Activated T-cell treated with anti-CD3 and anti-CD28 coated beads, Interleukin-2, amount 50 U/mL, for 4 hours (primary cell): Measurements from ENCODE around the gene CCNL2. TPM values are rescaled to one million over a fixed set of nuclear protein-coding genes. Genes with fewer than 3 reads are reported as not detected.
A peak's percentile ranks its signal among the peaks of the same experiment; 100 is the strongest.
"Not testable (repeated sequence)": the region's sequence is repeated elsewhere in the genome, so short reads cannot be mapped to it uniquely, and the experiment has no call there.

Source experiments
- ATAC-seq, 2 donors: fragments of 200-7000 bp; cut with Tn5 transposase; one replicate each; pipeline ENCODE4 v1.10.0; 2021
- DNase-seq: peaks from one replicate; pipeline ENCODE4 v3.0.0-alpha.2; 2020
- H3K27me3 Mint-ChIP-seq: one replicate; pipeline ENCODE4 v1.8.0; 2021; ENCODE audit warnings: low read depth, mixed read lengths
- H3K36me3 Mint-ChIP-seq: one replicate; pipeline ENCODE4 v1.8.0; 2022; ENCODE audit warnings: mixed read lengths; ENCODE audit not compliant: insufficient read depth
- H3K4me1 Mint-ChIP-seq: one replicate; pipeline ENCODE4 v1.8.0; 2021; ENCODE audit warnings: low read depth, mixed read lengths
- H3K4me3 Mint-ChIP-seq: one replicate; pipeline ENCODE4 v1.8.0; 2021; ENCODE audit warnings: mild to moderate bottlenecking, moderate library complexity, mixed read lengths
- H3K9me3 Mint-ChIP-seq: one replicate; pipeline ENCODE4 v1.8.0; 2021; ENCODE audit warnings: mixed read lengths
- total RNA-seq, 3 donors: library from RNA; stranded (reverse); gene quantifications; one replicate each; pipeline ENCODE4 v1.2.1, GENCODE V29; 2021

The CCNL2 gene
- total RNA-seq, result 100 to 1,000 TPM; 112 to 127 (median 118) TPM

DNA sequence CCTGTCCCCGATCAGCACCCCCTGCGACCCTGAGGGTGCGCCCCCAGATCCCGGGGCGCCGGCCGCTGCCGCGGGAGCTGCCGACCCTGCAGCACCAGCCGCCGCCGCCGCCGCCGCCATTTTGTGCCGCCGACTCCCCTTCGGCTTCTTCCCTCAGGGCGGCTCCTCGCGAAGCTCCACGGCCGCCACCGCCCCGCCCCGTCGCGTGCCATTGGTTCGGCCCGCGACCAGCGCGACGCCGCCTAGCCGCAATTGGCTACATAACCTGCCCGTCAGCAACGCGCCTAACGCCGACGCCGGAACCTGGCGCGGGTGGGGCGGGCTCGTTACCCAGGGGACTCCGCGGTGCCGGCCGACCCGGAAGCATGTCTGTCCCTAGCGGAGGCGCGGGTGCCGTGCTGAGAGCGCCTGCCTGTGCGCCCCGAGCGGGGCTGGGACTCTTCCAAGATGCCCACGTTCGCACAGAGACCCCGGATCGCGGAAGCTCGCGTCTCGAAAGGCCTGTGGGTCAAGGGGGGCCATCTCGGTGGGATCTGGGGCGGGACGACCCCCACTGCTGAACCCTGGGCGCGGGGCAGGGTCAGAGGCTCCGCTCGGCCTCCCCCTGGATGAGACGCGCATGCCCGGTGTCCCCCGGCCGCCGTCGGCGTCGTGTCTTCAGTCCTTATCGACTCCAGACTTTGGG is at the start of gene CCNL2:
CCNL2 (minus strand) TSS at position 149 of the 685 bp plus-strand sequence; CDS start at position 120, 29 bp downstream.
- ATAC-seq (peak; percentile 95), DNase-seq (peak; percentile 99)
- Mint-ChIP-seq H3K9me3 (no peaks in the 10 kb centered on the region), H3K4me1 (peaks cover 51% of the 10 kb centered on the region), H3K27me3 (no peaks in the 10 kb centered on the region), H3K36me3 (peaks cover 41% of the 10 kb centered on the region), H3K4me3 (peak within 1 kb of the TSS; percentile 97)

DNA sequence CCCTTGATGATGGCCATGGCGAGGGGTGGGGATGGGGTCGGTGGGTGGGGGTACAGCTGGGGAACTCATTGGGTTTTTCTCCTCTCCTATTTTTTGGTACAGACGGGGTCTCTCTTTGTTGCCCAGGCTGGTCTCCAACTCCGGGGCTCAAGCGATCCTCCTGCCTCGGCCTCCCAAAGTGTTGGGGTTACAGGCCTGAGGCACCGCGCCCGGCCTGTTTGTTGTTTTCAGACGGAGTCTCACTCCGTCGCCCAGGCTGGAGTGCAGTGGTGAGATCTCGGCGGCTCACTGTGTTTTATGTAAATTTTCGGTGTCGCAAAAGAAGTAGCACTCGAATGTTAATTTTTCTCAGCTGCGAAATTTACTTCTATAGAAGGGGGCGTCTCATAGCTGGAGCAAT is 47.5 kb upstream of the CCNL2 start:
- not testable (repeated sequence) for H3K4me3 Mint-ChIP-seq, ATAC-seq, H3K36me3 Mint-ChIP-seq, H3K4me1 Mint-ChIP-seq, H3K27me3 Mint-ChIP-seq, DNase-seq, H3K9me3 Mint-ChIP-seq

DNA sequence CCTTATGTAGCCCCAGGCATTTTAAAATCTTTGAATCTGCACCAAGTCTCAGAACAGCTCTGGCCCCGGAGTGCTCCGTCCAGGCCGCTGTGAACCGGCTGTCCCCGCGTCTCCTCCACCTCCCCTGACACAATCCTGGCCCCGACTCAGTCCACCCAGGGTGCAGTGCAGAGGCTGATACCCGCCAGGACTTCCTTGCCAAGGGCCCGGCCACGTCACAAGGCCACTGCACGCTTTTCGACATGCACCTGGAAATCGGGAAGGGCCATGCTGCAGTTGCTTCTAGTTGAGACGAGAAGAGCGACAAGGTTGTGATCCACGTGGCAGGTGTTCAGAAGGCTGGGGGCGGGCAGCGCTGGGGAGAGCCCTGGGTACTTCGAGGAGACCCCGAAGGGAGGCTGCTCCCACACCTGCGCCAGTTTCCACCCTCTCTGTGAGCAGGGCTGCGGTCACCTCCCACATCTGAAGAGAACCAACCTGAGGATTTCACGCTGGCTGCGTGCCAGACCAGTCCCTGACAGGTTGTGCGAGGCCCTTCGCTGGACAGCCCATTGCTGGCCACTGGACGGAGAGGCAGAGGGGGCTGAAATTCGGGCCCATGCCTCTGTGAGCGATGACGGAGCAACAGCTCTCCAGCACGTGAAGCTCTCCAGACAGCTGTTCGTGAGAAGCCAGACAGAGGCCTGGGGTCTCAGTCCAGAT is 43.1 kb upstream of the CCNL2 start:
- ATAC-seq (no peak), DNase-seq (no peak)
- H3K27me3 Mint-ChIP-seq, result peaks cover 20% of the 10 kb centered on the region
- H3K4me3 Mint-ChIP-seq, result no peak overlapping the region
- H3K4me1 Mint-ChIP-seq, result no peaks in the 10 kb centered on the region
- H3K9me3 Mint-ChIP-seq, result no peaks in the 10 kb centered on the region
- no peaks in the 10 kb centered on the region for H3K36me3 Mint-ChIP-seq

DNA sequence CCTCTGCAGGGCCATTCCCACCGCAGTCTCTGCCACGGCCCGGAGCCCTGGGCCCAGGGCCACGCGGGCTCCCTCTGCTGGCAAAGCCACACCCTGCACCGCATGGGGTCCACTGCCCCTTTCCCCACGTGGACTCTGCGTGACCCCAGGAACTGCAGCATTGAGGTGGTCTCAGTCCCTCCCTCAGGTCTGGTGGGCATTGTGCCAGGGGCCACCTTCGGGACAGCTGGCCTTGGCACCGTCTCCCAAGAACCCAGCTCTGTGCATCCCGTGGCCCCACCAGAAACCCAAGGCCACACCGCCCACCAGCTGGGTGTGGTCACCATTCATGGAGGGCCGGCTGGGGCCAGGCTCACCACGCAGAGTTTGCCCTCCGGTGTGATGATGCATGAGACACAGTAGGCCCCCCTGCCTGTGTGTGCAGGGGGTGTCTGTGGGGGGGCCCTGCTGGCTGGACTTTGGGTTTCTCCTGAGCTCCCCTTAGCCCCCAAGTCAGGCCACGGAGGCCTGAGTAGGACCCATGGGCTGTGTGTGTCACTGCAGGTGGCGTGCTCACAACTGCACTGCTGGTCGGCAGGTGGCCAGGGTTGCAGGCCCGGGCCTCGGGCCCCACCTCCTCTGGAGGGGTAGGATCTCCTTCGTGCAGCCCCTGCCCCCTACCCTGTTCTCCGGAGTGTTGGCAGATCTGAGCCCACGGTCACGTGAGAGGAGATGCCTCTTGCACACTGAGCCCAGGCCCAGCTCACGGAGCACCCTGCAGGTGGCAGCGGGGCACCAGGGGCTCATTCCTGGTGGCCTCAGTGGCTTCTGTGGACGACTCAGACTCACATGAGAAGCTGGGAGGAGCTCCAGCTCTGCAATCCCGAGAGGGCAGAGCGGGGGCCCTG is 42.1 kb upstream of the CCNL2 start:
- Mint-ChIP-seq H3K36me3 (no peaks in the 10 kb centered on the region), H3K27me3 (peaks cover 23% of the 10 kb centered on the region), H3K4me3 (no peak overlapping the region), H3K9me3 (no peaks in the 10 kb centered on the region), H3K4me1 (peaks cover 2% of the 10 kb centered on the region)
- DNase-seq (peak; percentile 58), ATAC-seq (peak; percentile 87 to 88)

DNA sequence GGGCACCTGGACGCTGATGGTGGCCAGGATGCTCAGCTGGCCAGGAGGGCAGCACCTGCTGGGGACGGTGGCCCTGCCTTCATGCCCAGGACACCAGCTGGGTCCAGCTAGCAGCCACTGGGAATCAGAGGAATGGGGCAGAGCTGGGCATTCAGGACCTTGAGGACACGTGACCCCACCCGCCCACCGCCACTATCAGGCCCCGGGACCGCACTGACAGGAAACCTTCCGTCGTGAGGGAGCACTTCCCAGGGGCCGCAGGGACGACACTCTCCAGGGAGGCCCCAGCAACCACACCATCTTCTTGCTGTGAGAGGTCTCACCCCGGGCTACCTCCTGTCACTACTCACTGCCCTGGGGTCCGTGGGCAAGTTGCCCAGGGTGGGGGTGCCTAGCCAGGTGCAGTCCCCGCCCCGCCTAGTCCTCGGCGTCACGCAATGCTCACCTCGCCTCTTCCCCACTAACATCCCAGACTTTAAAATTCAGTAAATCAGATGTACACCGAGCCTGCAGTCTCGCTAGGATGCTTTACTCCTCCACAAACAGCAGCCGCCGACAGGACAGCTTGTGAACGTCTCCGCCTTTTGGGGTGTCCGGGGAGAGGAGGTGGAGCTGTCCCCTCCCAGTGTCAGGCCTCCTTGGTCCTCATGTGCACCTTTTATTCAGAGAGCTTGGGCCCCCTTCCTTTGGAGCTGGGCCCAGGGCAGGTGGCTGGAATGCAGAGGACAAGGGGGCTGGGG is 41.3 kb upstream of the CCNL2 start:
- Mint-ChIP-seq H3K4me1 (peaks cover 3% of the 10 kb centered on the region), H3K4me3 (no peak overlapping the region), H3K36me3 (no peaks in the 10 kb centered on the region), H3K27me3 (peaks cover 24% of the 10 kb centered on the region), H3K9me3 (no peaks in the 10 kb centered on the region)
- DNase-seq, result no peak
- no peak for ATAC-seq

DNA sequence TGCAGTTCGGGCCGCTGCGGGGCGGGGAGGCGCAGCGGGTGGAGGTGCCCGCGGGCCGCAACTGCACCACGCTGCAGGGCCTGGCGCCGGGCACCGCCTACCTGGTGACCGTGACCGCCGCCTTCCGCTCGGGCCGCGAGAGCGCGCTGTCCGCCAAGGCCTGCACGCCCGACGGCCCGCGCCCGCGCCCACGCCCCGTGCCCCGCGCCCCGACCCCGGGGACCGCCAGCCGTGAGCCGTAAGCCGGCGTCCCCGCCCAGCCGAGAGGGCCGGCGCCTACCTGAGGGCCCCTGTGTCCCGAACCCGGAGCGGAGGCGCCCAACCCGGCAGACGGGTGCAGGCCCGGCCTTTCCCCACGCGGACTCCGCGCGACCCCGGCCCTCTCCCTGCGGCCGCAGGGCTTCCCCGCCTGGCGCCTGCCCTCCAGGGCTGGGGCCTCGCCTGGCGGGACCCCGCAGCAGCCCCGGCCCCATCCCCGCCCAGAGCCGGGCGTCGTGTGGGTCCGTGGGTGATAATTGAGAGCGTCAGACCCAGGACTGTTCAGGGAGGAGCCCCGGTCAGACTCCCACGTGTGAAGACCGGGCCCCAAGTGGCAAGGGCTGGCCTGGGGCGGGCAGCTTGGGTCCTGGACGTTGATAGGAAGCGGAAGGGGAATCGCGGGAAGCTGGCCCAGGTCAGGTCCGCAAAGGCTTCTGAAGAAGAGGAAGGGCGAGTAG is 40.6 kb upstream of the CCNL2 start:
- Mint-ChIP-seq H3K4me1 (peaks cover 6% of the 10 kb centered on the region), H3K27me3 (peaks cover 29% of the 10 kb centered on the region), H3K9me3 (no peaks in the 10 kb centered on the region), H3K4me3 (no peak overlapping the region), H3K36me3 (no peaks in the 10 kb centered on the region)
- DNase-seq, result no peak
- no peak for ATAC-seq

DNA sequence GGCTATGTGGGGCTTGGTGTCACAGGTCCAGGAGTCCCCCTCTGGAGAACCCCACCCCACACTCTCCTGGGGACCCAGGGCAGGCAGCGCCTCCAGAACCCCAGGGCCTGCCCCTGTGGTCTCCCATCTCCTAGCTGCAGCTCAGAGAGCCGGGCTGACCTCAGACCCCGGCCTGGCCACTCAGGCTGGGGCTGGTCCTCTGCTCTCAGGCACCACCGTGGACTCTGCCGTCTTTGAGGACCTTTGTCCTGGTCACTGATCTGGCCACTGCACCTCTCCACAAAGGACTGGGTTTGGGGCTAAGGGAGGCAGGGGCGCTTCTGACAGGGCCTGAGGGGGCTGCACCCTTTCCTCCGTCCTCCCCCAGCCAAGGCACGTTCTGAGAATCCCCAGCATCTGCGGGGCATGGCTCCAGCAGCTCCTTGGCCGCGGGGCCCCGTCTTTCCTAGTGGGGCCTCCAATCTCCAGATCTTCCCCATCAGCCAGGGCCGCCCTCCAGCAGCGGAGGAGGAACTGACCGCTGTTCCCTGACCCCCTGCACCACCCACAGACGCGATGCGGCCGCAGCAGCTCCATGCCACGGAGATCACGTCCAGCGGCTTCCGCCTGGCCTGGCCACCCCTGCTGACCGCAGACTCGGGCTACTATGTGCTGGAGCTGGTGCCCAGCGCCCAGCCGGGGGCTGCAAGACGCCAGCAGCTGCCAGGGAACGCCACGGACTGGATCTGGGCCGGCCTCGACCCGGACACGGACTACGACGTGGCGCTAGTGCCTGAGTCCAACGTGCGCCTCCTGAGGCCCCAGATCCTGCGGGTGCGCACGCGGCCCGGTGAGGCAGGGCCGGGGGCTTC is 39.6 kb upstream of the CCNL2 start:
- Mint-ChIP-seq H3K4me3 (no peak overlapping the region), H3K36me3 (no peaks in the 10 kb centered on the region), H3K27me3 (peaks cover 29% of the 10 kb centered on the region), H3K4me1 (peaks cover 6% of the 10 kb centered on the region), H3K9me3 (no peaks in the 10 kb centered on the region)
- DNase-seq, result no peak
- no peak for ATAC-seq

DNA sequence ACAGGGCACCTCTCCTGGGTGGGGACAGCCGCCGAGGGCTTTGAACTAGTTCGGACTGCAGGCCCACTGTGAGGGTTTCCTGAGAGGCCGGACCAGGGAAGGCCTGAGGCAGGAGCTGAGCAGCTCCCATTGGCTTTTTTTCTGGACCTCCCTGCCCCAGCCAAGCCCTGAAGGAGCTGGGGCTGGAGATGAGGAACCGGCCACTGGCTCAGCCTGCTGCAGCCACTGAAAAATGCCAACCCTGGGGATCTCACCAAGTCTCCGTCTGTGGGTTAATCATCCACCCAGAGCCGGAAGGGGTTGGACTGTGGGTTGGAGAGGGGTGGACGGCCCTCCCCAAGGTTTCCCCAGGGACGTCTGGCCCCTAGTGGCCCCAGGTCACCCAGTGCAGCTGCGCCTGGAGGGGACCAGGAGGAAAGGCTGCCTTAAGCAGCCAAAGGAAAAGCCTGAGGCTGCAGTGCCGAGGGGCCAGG is 38.8 kb upstream of the CCNL2 start:
- Mint-ChIP-seq H3K27me3 (peaks cover 33% of the 10 kb centered on the region), H3K36me3 (no peaks in the 10 kb centered on the region), H3K4me3 (no peak overlapping the region), H3K4me1 (peaks cover 6% of the 10 kb centered on the region), H3K9me3 (no peaks in the 10 kb centered on the region)
- ATAC-seq (no peak), DNase-seq (no peak)

DNA sequence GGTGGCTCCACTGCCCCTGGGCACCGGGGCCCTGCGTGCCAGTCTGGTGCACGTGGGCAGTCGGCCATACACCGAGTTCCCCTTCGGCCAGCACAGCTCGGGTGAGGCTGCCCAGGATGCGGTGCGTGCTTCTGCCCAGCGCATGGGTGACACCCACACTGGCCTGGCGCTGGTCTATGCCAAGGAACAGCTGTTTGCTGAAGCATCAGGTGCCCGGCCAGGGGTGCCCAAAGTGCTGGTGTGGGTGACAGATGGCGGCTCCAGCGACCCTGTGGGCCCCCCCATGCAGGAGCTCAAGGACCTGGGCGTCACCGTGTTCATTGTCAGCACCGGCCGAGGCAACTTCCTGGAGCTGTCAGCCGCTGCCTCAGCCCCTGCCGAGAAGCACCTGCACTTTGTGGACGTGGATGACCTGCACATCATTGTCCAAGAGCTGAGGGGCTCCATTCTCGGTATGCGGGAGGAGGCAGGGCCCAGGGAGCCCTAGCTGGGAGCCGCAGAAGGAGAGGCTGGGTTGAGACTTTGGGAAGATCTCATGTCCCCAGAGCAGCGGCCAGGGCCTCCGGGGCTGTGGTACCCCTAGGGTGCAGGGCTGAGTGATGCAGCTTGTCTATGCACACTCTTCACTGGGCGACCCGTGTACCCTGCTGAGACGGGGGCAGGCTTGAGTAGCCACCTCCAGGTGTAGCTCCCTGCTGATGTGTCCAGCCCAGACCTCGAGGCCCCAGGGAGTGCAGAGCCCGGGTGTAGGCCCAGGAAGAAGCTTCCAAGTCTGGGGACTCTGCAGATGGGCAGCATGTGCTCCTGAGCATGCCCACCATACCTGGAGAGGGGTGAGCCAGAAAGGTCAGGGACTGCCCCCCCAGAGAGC is 38.1 kb upstream of the CCNL2 start:
- peaks cover 34% of the 10 kb centered on the region for H3K27me3 Mint-ChIP-seq
- no peak for ATAC-seq
- no peak overlapping the region for H3K4me3 Mint-ChIP-seq
- peaks cover 6% of the 10 kb centered on the region for H3K4me1 Mint-ChIP-seq
- DNase-seq, result no peak
- H3K9me3 Mint-ChIP-seq, result no peaks in the 10 kb centered on the region
- H3K36me3 Mint-ChIP-seq, result no peaks in the 10 kb centered on the region

DNA sequence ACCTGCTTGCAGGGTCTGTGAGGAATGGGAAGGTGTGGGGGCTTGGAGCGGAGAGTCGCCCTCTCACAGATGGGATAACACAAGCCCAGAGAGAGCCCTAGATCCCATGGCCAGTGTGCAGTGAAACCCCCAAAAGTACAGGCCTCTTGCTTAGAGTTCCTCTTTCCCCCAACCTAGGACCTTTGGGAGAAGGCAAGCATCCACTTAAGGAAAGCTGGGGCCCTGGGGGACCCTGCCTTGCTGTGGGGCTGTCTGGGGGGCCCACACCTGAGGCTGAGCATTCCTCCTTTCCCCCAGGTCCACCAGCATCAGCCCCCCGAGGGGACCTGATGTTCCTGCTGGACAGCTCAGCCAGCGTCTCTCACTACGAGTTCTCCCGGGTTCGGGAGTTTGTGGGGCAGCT is 37.5 kb upstream of the CCNL2 start:
- Mint-ChIP-seq H3K9me3 (no peaks in the 10 kb centered on the region), H3K36me3 (no peaks in the 10 kb centered on the region), H3K27me3 (peaks cover 34% of the 10 kb centered on the region), H3K4me3 (no peak overlapping the region), H3K4me1 (peaks cover 6% of the 10 kb centered on the region)
- DNase-seq (no peak), ATAC-seq (no peak)

DNA sequence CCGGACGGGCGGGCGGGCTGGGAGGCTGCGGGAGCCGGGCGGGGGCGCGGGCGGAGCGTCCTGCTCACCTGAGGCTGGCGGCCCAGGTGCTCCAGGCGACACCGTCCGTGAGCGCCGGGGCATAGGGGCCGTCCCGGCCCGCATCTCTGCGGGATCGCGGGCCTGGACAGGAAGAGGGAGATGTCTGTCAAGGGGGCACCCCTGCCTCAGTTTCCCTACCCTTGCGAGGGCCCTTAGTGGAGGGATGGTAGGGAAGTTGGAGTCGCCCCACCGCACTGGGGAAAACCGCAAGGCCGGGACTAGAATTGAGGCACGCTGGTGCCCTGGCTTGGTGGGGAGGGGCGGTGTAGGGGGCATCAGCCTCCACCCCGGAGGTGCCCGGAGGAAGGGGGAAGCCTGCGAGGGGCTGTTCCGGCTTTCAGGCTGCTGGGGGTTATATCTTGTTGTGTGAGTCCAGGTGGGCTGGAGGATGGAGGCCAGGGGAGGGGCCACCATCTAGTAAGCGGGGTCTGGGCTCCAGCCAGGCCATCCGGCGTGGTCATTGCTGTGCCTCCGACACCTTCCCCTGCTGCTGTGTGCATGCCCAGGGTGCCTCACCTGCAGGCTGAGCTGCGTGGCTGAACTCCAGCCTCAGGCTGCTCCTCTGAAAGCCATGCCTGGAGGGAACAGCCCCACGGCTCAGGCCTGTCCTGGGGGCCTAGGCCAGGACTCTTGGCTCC is 36.9 kb upstream of the CCNL2 start:
- DNase-seq (no peak), ATAC-seq (peak in 1 of 2 donors; percentile 2)
- Mint-ChIP-seq H3K4me1 (peaks cover 6% of the 10 kb centered on the region), H3K27me3 (peaks cover 34% of the 10 kb centered on the region), H3K4me3 (peak overlapping the region; percentile 29), H3K9me3 (no peaks in the 10 kb centered on the region), H3K36me3 (no peaks in the 10 kb centered on the region)
